GM21381 (cell line): ENCODE measurements around the gene ITGB5.
"Not testable (repeated sequence)": the region's sequence is repeated elsewhere in the genome, so short reads cannot be mapped to it uniquely, and the experiment has no call there.

Source experiments
- ATAC-seq: cut with Tn5 transposase; IDR thresholded peaks from one replicate; pipeline ENCODE4 v1.9.1; 2021; ENCODE audit warnings: mild to moderate bottlenecking, moderate library complexity; ENCODE audit not compliant: unreplicated experiment

The ITGB5 gene

DNA sequence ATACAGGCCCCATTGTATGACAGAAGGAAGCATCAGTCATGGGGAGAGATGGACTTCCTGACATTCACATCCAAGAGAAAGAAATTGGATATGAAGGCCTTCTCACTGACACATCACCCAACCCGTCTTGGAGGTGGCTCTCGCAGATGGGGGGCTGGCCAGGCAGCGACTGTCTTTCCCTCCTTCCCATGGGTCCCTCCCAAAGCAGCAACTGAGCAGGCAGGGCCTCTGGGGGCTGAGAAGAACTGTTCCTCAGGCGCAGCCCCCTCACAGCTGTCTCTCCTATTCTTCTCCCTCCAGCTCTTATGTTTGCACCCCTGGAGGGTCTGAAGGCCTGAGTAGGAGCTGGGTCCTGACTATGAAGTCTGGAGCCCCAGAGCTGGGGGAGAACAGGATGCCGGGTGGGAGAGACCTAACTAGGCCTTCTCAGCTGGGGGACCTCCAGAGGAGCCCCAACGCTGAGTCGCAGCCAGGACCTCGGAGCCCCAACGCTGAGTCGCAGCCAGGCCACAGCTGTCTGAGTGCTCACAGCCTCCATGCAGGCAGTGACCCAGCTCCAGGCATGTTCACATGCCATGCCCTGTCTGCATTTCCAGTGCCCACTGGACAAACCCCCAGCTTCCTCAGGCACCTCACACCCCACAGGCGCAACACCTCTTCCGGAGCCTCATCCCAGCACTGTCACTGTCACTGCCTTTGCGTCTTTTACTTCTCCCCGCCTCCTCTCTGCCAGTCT, 127.3 kb downstream of the ITGB5 start:
- ATAC-seq = no peak

DNA sequence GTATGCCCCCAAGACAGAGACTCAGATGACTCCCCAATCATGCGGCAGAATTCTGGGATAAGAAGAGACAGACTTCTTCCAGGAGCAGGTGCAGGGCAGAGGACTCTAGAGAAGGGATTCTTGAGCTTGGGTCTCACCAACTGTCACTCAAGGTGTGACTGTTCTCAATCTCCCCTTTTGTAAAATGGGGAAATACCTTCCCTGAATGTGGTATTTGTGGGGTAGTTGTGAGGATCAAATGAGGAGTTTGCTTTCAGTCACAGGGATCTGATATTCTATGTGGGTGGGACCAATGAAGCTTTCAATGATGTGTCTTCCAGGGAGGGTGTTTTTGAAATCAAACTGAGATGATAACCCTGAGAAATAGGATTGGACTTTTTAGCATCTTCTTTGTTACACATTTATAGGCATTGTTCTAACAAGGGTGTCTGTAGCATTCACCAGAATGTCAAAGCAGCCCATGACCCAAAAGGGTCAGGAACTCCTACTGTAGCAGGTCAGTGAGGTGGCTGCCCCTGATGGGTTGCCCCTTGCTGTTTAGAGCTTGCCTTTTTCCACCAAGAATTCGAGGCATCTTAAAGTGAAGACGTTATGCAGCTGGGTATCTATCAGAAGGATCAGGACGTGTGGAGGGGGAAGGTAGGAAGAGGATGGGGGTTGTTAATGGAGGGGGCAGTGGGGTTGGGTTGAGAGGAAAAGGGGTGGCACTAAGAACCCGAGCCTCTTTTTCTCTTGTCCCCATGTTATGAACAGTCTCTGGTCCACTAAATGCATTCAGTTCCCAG, 128.1 kb downstream of the ITGB5 start:
- ATAC-seq = no peak

DNA sequence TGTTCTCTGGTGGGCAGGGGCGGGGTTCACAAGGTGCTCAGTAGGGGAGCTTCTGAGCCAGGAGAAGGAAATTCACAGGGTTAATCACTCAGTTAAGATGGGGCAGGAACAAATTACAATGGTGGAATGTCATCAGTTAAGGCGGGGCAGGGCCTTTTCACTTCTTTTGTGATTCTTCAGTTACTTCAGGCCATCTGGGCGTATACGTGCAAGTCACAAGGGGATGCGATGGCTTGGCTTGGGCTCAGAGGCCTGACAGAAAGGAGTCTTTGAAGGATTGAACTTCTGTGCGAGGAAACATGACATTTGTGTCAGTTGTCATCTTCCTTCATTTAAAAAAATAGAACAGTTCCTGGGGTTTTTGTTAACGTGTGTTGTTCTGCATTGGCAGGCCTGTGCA, 129.2 kb downstream of the ITGB5 start:
- ATAC-seq = not testable (repeated sequence)

DNA sequence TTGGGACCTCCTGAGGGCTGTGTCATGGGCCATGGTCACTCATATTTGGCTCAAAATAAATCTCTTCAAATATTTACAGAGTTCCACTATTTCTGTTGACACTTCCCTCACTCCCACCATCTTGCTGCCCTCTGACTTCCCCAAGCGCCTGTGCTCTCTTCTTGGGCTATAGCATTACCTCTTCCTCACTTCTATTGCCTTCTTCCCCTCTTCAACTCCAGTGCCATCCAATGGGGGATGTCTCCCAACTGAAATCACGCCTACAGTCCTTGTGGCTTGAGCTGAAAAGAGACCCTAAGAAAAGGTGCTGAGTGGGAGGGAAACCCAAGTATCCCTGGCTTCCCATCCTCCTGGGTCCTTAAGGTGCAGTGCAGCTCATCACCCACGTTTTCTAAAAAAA, 135.1 kb downstream of the ITGB5 start:
- ATAC-seq = no peak

DNA sequence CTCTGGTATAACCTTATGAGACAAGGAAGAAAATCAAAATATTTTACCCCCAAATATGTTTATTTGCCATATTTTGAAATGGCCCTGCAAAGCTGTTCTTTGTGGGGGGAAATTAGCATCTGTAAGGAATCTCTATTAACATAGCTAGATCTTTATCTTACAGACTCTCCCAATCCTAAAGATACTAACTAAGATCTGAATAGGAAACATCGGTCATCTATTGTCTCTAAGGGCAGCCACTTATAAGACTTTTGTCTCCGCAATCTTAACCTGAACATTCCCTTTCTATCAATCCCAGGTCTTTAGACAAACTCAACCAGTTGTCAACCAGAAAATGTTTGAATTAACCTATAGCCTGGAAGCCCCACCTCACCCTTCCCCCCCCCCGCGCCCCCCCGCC, 135.7 kb downstream of the ITGB5 start:
- ATAC-seq = no peak

DNA sequence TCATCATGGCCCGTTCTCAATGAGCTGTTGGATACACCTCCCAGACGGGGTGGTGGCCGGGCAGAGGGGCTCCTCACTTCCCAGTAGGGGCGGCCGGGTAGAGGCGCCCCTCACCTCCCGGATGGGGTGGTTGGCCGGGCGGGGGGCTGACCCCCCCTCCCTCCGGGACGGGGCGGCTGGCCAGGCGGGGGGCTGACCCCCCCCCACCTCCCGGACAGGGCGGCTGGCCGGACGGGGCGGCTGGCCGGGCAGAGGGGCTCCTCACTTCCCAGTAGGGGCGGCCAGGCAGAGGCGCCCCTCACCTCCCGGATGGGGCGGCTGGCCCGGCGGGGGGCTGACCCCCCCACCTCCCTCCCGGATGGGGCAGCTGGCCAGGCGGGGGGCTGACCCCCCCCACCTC, 137.3 kb downstream of the ITGB5 start:
- not testable (repeated sequence) for ATAC-seq

DNA sequence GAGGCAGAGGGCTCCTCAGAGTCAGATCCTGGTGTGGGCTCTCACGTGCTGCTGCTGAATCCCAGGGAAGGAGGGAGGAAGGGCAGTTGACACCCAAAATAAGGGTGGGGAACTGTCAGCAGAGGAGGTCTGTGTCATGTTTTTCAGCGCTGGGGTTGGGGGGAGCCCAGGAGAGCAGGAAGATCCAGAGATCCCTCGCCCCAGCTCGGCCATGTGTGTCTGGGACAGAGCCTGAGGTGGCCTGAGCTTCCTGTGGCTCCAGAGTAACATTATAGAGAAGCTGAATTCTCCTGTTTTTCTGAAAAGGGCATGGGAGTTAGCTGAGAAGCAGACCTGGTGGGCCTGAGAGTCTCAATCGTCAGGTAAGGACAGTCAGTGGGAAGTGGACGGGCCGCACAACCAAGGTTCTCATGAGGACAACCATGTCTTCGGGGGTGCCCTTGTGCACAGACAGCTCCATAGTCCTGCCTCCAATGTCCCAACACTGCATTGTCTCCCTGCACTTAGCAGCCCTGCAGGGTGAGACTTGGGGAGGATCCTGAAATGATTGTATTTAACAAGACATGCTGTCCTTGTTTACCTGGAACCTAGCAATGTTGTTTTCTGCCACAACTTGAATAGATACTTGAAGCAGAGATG, 138.5 kb downstream of the ITGB5 start:
- no peak for ATAC-seq

DNA sequence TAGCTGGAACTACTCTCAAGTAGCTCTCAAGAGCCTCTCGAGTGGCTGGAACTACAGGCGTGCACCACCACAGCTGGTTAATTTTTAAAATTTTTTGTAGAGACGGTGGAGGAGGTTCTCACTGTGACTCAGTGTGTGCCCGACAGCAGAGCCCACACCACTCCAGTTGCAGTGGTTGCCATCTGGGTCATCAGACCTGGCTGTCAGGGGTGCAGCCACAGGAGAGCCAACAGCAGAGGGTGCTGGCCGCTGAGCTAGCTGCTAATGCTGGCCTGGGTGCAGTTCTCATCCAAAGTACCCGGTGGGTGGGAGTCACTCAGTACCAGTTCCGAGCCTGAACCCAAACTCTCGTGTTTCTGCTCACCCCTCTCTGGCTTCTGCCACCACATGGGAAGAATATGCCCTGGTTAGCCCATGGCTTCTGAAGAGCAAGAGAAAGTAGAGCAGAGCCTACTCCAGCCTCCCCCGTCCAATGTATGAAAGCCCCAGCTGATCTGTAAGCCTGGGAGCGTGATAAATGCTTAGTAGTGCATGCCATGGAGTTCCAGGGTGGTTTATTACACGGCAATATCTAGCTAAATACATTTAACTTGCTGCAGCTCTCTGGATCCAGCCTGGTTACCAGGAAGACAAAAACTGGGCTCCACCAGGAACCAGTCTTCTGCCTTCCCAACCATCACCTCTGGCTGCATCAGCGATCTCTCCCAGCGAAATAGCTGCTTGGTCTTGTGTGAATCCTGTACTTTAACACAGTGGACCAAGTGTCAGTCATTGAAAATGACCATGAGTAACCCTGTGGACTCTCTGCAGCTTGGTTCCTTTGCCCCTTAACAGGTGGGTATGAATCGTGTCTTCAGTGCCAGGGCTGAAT, 139.8 kb downstream of the ITGB5 start:
- no peak for ATAC-seq

DNA sequence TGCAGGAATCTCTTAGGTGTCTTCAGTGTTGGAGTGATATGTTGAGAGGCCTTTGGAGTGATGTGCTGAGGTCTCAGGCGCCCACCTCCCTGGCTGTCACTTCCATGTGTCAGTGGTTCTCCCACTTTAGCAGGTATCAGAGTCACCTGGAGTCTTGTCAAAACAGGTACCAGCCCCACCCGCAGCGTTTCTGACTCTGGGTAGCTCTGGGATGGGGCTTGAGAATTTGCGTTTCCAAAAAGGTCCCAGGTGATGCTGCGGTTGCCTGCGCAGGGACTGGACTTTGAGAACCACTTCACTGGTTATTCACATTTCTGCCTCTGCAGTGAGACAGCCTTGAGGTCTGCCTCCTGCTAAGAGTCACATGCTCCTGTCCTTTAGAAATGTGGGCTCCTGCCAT, 141.4 kb downstream of the ITGB5 start:
- no peak for ATAC-seq

DNA sequence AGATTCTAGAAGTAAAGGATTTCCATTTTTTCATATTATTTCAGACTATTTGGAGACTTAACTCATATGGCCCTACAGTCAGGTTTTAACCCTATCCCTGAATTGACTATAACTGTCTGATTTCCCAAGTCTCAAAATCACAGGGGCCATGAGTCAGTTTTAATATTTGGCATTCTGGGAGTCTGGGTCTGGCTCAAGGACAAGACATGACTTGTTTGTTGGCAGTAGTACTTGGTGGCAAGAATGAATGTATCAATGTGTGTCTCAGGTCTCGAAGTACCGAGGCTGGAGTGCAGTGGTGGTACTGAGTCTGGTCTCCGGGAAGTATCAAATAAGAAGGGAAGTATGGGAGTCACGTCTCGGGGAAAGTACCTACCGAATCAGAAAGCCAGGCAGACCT, 146.1 kb downstream of the ITGB5 start:
- ATAC-seq = no peak

DNA sequence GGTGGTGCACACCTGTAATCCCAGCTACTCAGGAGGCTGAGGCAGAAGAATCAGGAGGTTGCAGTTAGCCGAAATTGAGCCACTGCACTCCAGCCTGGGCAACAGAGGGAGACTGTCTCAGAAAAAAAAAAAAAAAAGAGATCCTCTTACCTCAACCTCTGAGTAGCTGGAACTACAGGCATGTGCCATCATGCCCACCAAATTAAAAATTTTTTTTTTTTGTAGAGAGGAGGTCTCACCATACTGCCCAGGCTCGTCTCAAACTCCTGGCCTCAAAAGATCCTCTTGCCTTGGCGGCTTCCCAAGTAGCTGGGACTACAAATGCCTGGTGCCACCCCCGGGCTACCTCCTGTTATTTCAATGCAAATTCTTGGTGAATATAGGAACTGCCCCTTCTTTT, 155.4 kb downstream of the ITGB5 start:
- ATAC-seq = no peak

DNA sequence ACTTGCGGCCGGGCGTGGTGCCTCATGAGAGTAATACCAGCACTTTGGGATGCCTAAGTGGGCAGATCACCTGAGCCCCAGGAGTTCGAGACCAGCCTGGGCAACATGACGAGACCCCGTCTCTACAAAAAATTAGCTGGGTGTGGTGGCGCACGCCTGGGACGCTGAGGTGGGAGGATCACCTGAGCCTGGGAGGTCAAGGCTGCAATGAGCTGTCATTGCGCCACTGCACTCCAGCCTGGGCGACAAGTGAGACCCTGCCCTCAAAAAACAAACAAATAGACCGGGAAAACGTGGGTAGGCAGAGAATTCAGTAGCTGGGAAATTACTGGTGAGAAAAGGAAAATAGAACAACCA, 156.2 kb downstream of the ITGB5 start:
- no peak for ATAC-seq

DNA sequence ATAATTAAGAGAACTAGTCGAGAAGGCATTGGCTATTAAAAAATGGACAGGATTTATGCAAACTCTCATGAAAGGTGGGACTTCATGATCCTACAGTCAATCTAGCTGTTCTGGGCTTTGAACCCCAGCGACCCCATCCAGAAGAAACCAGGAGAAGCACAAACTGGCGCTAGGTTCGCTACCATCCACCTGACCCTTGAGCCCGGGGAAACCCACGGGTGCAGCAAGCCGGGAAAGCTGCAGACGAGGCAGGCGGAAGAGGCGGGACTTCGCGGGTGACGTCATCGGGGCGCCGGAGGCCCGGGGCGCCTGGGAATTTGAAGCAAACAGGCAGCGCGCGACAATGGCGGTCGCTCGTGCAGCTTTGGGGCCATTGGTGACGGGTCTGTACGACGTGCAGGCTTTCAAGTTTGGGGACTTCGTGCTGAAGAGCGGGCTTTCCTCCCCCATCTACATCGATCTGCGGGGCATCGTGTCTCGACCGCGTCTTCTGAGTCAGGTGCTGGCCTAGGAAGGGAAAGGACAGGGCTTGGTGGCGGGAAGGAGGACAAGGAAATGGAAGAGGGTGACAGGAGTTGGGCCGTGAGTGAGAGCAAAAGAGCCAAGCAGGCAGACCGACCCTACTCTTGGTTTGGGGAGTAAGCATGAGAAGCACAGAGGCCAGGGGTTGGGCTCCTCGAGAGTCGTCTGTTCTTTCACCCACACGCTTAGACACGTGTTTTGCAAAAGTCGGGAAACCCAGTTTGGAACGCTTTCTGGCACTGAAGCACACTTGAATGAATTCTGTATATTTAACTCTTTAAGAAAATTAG, 156.8 kb downstream of the ITGB5 start, which contains the start of gene UMPS:
Gene UMPS, plus strand, starts transcription at position 324 of the 812 bp plus-strand sequence. Its CDS starts 20 bp downstream, at position 344.
- ATAC-seq = peak; percentile 97

DNA sequence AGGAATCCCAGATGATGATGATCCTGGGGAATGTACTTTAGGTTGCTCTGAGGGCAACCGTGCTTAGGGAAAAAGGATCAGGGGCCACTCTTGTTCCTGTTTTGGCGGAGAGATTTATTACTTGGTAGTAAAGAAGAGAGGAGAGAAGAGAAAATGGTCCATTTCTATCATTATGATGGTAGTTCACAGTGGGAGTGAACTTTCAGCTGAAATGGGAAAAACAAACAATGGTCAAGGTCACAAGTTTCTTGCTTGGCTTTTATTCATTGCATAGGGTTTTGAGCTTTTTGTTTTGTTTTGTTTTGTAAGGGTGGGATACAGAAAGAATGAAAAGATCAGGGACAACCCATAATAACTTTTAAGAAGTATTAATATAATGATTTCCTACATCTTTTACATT, 164.6 kb downstream of the ITGB5 start:
- no peak for ATAC-seq

DNA sequence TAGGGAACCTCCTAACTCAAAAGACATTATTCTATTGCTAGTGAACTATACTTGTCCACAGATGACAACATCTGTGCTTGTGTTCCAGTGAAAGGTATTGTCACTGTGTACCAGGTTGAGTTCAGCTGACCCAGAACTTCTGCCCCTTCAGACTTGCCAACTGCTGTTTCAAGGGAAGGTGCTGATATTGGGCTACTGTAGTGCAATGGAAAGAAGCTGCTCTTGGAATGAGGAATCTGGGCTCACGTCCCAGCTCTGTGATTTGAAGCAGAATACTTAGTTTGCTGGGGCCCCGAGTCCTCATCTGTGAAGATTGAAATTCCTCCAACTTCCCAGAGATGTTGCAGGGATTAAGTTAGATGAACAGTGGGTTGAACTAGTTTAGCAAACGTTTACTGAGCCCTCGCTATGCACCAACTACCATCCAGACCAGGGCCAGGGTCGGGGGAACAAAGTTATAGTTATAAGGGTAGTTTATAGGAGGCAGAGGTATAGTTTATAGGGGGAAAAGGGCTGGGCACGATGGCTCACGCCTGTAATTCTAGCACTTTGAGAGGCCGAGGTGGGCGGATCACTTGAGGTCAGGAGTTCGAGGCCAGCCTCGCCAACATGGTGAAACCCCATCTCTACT, 172.8 kb downstream of the ITGB5 start:
- ATAC-seq = no peak
